Right hindlimb (tissue), 1 donor: Measurements from ENCODE around the gene EYS.

ENCODE experiments used
- DNase-seq: peaks from one replicate; pipeline ENCODE4 v3.0.0-alpha.2; 2018

The EYS gene

GRCh38 chr6:64696053-64696452 is 1011.0 kb downstream of the EYS start:
- no peak for DNase-seq

GRCh38 chr6:64694356-64694755 is 1012.7 kb downstream of the EYS start:
- DNase-seq = no peak

- DNase-seq = no peak
Measured at GRCh38 chr6:64691064-64691463, 1016.0 kb downstream of the EYS start.

GRCh38 chr6:64685401-64685800 is 1021.6 kb downstream of the EYS start:
- no peak for DNase-seq

- peak; percentile 31 for DNase-seq
Measured at GRCh38 chr6:64683682-64684081, 1023.3 kb downstream of the EYS start.

- DNase-seq = no peak
Measured at GRCh38 chr6:64681416-64682160, 1025.4 kb downstream of the EYS start.

GRCh38 chr6:64680446-64680845 is 1026.6 kb downstream of the EYS start:
- DNase-seq = no peak

- DNase-seq = no peak
Measured at GRCh38 chr6:64679416-64679815, 1027.6 kb downstream of the EYS start.

GRCh38 chr6:64672651-64673050 is 1034.4 kb downstream of the EYS start:
- no peak for DNase-seq

GRCh38 chr6:64672131-64672530 is 1034.9 kb downstream of the EYS start:
- no peak for DNase-seq

GRCh38 chr6:64665137-64665536 is 1041.9 kb downstream of the EYS start:
- no peak for DNase-seq

GRCh38 chr6:64664480-64664879 is 1042.5 kb downstream of the EYS start:
- DNase-seq = no peak

GRCh38 chr6:64644024-64644423 is 1063.0 kb downstream of the EYS start:
- no peak for DNase-seq

GRCh38 chr6:64630901-64631300 is 1076.1 kb downstream of the EYS start:
- DNase-seq = no peak

- DNase-seq = no peak
Measured at GRCh38 chr6:64622944-64623343, 1084.1 kb downstream of the EYS start.

- no peak for DNase-seq
Measured at GRCh38 chr6:64602993-64603392, 1104.0 kb downstream of the EYS start.

- DNase-seq = no peak
Measured at GRCh38 chr6:64591676-64592036, 1115.4 kb downstream of the EYS start.

GRCh38 chr6:64590965-64591675 is 1115.9 kb downstream of the EYS start:
- no peak for DNase-seq

GRCh38 chr6:64589961-64590360 is 1117.1 kb downstream of the EYS start:
- DNase-seq = no peak

GRCh38 chr6:64580346-64580745 is 1126.7 kb downstream of the EYS start:
- no peak for DNase-seq

- peak; percentile 27 for DNase-seq
Measured at GRCh38 chr6:64553249-64553786, 1153.7 kb downstream of the EYS start.

GRCh38 chr6:64547594-64548268 is 1159.3 kb downstream of the EYS start:
- DNase-seq = no peak

GRCh38 chr6:64539917-64540316 is 1167.1 kb downstream of the EYS start:
- DNase-seq = no peak

GRCh38 chr6:64538722-64539121 is 1168.3 kb downstream of the EYS start:
- DNase-seq = no peak
